Measurements from ENCODE around the gene PSME2. TPM values are rescaled to one million over a fixed set of nuclear protein-coding genes. Genes with fewer than 3 reads are reported as not detected.

The PSME2 gene
- total and polyA plus RNA-seq, 2 of the 13 experiments (the other 11 are each of a cell fraction or from before 2014, with no cell fraction given), result 332 to 716 TPM

GRCh38 chr14:24141097-24141880 lies 5.1 kb downstream of the PSME2 start, which contains the start of gene EMC9 (continued):
- TF ChIP-seq MYNN (CRISPR knock-in tag; IDR thresholded peaks at IDR 0.05; ENCODE audit: low read depth) (peak; percentile 69; the same call in 1 of the 2 replicates), ZFP91 (CRISPR knock-in tag; IDR thresholded peaks at IDR 0.05; ENCODE audit: borderline replicate concordance) (no peak), ZNF772 (CRISPR knock-in tag; IDR thresholded peaks at IDR 0.05) (peak; percentile 97), PRMT3 (CRISPR knock-in tag; IDR thresholded peaks at IDR 0.05; ENCODE audit: borderline replicate concordance, low read depth) (no peak), ZNF547 (CRISPR knock-in tag; IDR thresholded peaks at IDR 0.05) (peak; percentile 95; the same call in 1 of the 2 replicates), ZFYVE20 (CRISPR knock-in tag; IDR thresholded peaks at IDR 0.05; ENCODE audit: borderline replicate concordance, low read depth) (0 out of 2 replicates have a peak, but pooled peaks have one; percentile 31), ZNF724P (CRISPR knock-in tag; IDR thresholded peaks at IDR 0.05; ENCODE audit: borderline replicate concordance) (peak; percentile 95), THAP7 (CRISPR knock-in tag; IDR thresholded peaks at IDR 0.05) (peak; percentile 88; the same call in 1 of the 2 replicates)
- TF ChIP-seq, protein P1, sequence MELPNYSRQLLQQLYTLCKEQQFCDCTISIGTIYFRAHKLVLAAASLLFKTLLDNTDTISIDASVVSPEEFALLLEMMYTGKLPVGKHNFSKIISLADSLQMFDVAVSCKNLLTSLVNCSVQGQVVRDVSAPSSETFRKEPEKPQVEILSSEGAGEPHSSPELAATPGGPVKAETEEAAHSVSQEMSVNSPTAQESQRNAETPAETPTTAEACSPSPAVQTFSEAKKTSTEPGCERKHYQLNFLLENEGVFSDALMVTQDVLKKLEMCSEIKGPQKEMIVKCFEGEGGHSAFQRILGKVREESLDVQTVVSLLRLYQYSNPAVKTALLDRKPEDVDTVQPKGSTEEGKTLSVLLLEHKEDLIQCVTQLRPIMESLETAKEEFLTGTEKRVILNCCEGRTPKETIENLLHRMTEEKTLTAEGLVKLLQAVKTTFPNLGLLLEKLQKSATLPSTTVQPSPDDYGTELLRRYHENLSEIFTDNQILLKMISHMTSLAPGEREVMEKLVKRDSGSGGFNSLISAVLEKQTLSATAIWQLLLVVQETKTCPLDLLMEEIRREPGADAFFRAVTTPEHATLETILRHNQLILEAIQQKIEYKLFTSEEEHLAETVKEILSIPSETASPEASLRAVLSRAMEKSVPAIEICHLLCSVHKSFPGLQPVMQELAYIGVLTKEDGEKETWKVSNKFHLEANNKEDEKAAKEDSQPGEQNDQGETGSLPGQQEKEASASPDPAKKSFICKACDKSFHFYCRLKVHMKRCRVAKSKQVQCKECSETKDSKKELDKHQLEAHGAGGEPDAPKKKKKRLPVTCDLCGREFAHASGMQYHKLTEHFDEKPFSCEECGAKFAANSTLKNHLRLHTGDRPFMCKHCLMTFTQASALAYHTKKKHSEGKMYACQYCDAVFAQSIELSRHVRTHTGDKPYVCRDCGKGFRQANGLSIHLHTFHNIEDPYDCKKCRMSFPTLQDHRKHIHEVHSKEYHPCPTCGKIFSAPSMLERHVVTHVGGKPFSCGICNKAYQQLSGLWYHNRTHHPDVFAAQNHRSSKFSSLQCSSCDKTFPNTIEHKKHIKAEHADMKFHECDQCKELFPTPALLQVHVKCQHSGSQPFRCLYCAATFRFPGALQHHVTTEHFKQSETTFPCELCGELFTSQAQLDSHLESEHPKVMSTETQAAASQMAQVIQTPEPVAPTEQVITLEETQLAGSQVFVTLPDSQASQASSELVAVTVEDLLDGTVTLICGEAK (IDR thresholded peaks at IDR 0.05), result no peak
- TF ChIP-seq, protein P1 (CRISPR knock-in tag; IDR thresholded peaks at IDR 0.05), result no peak
- TF ChIP-seq, protein P2, sequence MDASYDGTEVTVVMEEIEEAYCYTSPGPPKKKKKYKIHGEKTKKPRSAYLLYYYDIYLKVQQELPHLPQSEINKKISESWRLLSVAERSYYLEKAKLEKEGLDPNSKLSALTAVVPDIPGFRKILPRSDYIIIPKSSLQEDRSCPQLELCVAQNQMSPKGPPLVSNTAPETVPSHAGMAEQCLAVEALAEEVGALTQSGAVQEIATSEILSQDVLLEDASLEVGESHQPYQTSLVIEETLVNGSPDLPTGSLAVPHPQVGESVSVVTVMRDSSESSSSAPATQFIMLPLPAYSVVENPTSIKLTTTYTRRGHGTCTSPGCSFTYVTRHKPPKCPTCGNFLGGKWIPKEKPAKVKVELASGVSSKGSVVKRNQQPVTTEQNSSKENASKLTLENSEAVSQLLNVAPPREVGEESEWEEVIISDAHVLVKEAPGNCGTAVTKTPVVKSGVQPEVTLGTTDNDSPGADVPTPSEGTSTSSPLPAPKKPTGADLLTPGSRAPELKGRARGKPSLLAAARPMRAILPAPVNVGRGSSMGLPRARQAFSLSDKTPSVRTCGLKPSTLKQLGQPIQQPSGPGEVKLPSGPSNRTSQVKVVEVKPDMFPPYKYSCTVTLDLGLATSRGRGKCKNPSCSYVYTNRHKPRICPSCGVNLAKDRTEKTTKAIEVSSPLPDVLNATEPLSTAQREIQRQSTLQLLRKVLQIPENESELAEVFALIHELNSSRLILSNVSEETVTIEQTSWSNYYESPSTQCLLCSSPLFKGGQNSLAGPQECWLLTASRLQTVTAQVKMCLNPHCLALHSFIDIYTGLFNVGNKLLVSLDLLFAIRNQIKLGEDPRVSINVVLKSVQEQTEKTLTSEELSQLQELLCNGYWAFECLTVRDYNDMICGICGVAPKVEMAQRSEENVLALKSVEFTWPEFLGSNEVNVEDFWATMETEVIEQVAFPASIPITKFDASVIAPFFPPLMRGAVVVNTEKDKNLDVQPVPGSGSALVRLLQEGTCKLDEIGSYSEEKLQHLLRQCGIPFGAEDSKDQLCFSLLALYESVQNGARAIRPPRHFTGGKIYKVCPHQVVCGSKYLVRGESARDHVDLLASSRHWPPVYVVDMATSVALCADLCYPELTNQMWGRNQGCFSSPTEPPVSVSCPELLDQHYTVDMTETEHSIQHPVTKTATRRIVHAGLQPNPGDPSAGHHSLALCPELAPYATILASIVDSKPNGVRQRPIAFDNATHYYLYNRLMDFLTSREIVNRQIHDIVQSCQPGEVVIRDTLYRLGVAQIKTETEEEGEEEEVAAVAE (CRISPR knock-in tag; IDR thresholded peaks at IDR 0.05; ENCODE audit: borderline replicate concordance), result no peak
